H1 (cell line): ENCODE measurements around the gene ADCY2. TPM values are rescaled to one million over a fixed set of nuclear protein-coding genes. Genes with fewer than 3 reads are reported as not detected.
A peak's percentile ranks its signal among the peaks of the same experiment; 100 is the strongest.

Source experiments
- CTCF ChIA-PET: fragments of 300-600 bp; sonication (Branson Sonifier 250); formaldehyde crosslinking; loops from one replicate; lab custom pipeline; 2021; ENCODE audit not compliant: partially characterized antibody; lab: Charles Lee
- POLR2A ChIA-PET: fragments of 300-600 bp; sonication (Branson Sonifier 250); formaldehyde crosslinking; loops from one replicate; lab custom pipeline; 2021; ENCODE audit warnings: inconsistent platforms; ENCODE audit not compliant: partially characterized antibody; lab: Charles Lee
- DNase-seq, 2 experiments: peaks; one replicate each; pipeline versions ENCODE4 v3.0.0 to v3.0.0-alpha.2; 2010 to 2022; ENCODE audit warnings: low spot score in 2 of 2, low read depth in 1 of 2, mixed read lengths in 1 of 2
- FAIRE-seq: peaks from 2 replicates; lab custom pipeline; 2011; peaks lifted over from hg19 to GRCh38; lab: Jason Lieb, UNC
- H2AFZ ChIP-seq: 2 replicates; pipeline ENCODE4 v1.8.1; 2012; ENCODE audit warnings: low read length, inconsistent platforms
- H2AK5ac ChIP-seq: 2 replicates; pipeline ENCODE4 v1.6.1; 2013; ENCODE audit warnings: low read depth, low read length
- H2BK120ac ChIP-seq: replicated peaks from 2 replicates; pipeline ENCODE3; 2013; ENCODE audit warnings: low read depth, low read length, inconsistent platforms
- H2BK12ac ChIP-seq: 2 replicates; pipeline ENCODE4 v1.6.1; 2013; ENCODE audit warnings: low read depth, low read length
- H2BK15ac ChIP-seq: 2 replicates; pipeline ENCODE4 v1.6.1; 2013; ENCODE audit warnings: low read length
- H2BK20ac ChIP-seq: 2 replicates; pipeline ENCODE4 v1.6.1; 2013; ENCODE audit warnings: low read length
- H2BK5ac ChIP-seq: 2 replicates; pipeline ENCODE4 v1.6.1; 2013; ENCODE audit warnings: low read depth, low read length
- H3K14ac ChIP-seq: 2 replicates; pipeline ENCODE4 v1.6.1; 2013; ENCODE audit warnings: inconsistent platforms; ENCODE audit not compliant: insufficient read length
- H3K18ac ChIP-seq: 2 replicates; pipeline ENCODE4 v1.6.1; 2013; ENCODE audit warnings: low read length; ENCODE audit errors: extremely low read depth
- H3K23ac ChIP-seq: 2 replicates; pipeline ENCODE4 v1.6.1; 2013; ENCODE audit warnings: inconsistent platforms; ENCODE audit not compliant: insufficient read length
- H3K23me2 ChIP-seq: 2 replicates; pipeline ENCODE4 v1.6.1; 2013; ENCODE audit warnings: low read depth, low read length
- H3K27ac ChIP-seq: 2 replicates; pipeline ENCODE4 v1.6.1; 2011; ENCODE audit warnings: low read depth, low read length, inconsistent platforms
- H3K27me3 ChIP-seq, 4 experiments: replicated peaks in 1 of 4; 1 replicate in 1 of 4; 2 replicates in 3 of 4; pipeline versions ENCODE4 v1.6.1 to v1.8.1; 2011 to 2013; ENCODE audit warnings: low read length in 3 of 4, mild to moderate bottlenecking in 3 of 4, inconsistent platforms in 2 of 4, mixed read lengths in 2 of 4, moderate library complexity in 1 of 4; ENCODE audit not compliant: control insufficient read depth in 3 of 4, insufficient read depth in 3 of 4; ENCODE audit errors: extremely low read depth in 1 of 4
- H3K36me3 ChIP-seq, 4 experiments: 2 replicates each; pipeline versions ENCODE4 v1.6.1 to v1.8.1; 2011 to 2013; ENCODE audit warnings: mild to moderate bottlenecking in 4 of 4, low read length in 3 of 4, moderate library complexity in 2 of 4, control low read depth in 1 of 4, inconsistent platforms in 1 of 4; ENCODE audit not compliant: insufficient read depth in 4 of 4, control insufficient read depth in 2 of 4
- H3K4ac ChIP-seq: replicated peaks from 2 replicates; pipeline ENCODE3; 2013; ENCODE audit warnings: low read length, low read depth, mixed read lengths, inconsistent platforms; ENCODE audit not compliant: insufficient read length
- H3K4me1 ChIP-seq, 4 experiments: replicated peaks in 1 of 4; 1 replicate in 1 of 4; 2 replicates in 3 of 4; pipeline versions ENCODE4 v1.6.1 to v1.8.1; 2011 to 2013; ENCODE audit warnings: low read length in 3 of 4, inconsistent platforms in 2 of 4, mixed read lengths in 1 of 4; ENCODE audit not compliant: insufficient read depth in 4 of 4, control insufficient read depth in 3 of 4
- H3K4me2 ChIP-seq, 2 experiments: 2 replicates each; pipeline versions ENCODE4 v1.6.1 to v1.8.1; 2011 to 2013; ENCODE audit warnings: low read depth in 2 of 2, low read length in 2 of 2, control low read depth in 1 of 2, inconsistent platforms in 1 of 2, mild to moderate bottlenecking in 1 of 2; ENCODE audit not compliant: insufficient read depth in 1 of 2
- H3K4me3 ChIP-seq, 4 experiments: fragments of 200-600, 300-600 bp in 1 of 4; sonication (generic), shearing (Covaris generic), sonication (Bioruptor Twin) in 1 of 4; 2 replicates each; pipeline versions ENCODE4 v1.5.1 to v1.8.1; 2011 to 2016; ENCODE audit warnings: low read length in 4 of 4, low read depth in 3 of 4, control low read depth in 2 of 4, inconsistent platforms in 2 of 4, mild to moderate bottlenecking in 2 of 4, mixed read lengths in 1 of 4, moderate library complexity in 1 of 4; ENCODE audit not compliant: insufficient read depth in 2 of 4; ENCODE audit errors: extremely low read depth in 1 of 4
- H3K56ac ChIP-seq: replicated peaks from 2 replicates; pipeline ENCODE3; 2013; ENCODE audit warnings: low read depth, mild to moderate bottlenecking, mixed read lengths, low read length, inconsistent platforms; ENCODE audit not compliant: insufficient read length
- H3K79me1 ChIP-seq: 2 replicates; pipeline ENCODE4 v1.6.1; 2013; ENCODE audit warnings: low read depth, low read length, control low read depth
- H3K79me2 ChIP-seq, 2 experiments: 2 replicates each; pipeline versions ENCODE4 v1.6.1 to v1.8.1; 2012 to 2013; ENCODE audit warnings: low read length in 2 of 2, mild to moderate bottlenecking in 2 of 2, inconsistent platforms in 1 of 2; ENCODE audit not compliant: insufficient read depth in 2 of 2, control insufficient read depth in 1 of 2
- H3K9ac ChIP-seq, 4 experiments: replicated peaks in 1 of 4; 1 replicate in 1 of 4; 2 replicates in 3 of 4; pipeline versions ENCODE4 v1.6.1 to v1.8.1; 2011 to 2013; ENCODE audit warnings: low read depth in 3 of 4, low read length in 3 of 4, control low read depth in 2 of 4, mild to moderate bottlenecking in 2 of 4, moderate library complexity in 2 of 4, inconsistent platforms in 1 of 4; ENCODE audit errors: extremely low read depth in 1 of 4
- H3K9me3 ChIP-seq, 2 experiments: 2 replicates each; pipeline versions ENCODE4 v1.6.1 to v1.8.1; 2012 to 2013; ENCODE audit warnings: mild to moderate bottlenecking in 2 of 2, moderate library complexity in 2 of 2, control low read depth in 1 of 2, inconsistent platforms in 1 of 2, low read depth in 1 of 2, low read length in 1 of 2, mixed read lengths in 1 of 2; ENCODE audit not compliant: insufficient read depth in 2 of 2
- H4K20me1 ChIP-seq, 2 experiments: replicated peaks in 1 of 2; 2 replicates each; pipeline versions ENCODE3 to v1.8.1; 2011 to 2013; ENCODE audit warnings: inconsistent platforms in 2 of 2, low read length in 2 of 2, mild to moderate bottlenecking in 1 of 2; ENCODE audit not compliant: insufficient read depth in 2 of 2, control insufficient read depth in 1 of 2
- H4K5ac ChIP-seq: 2 replicates; pipeline ENCODE4 v1.6.1; 2013; ENCODE audit warnings: low read length, low read depth, mixed read lengths, inconsistent platforms; ENCODE audit not compliant: insufficient read length
- H4K8ac ChIP-seq: 2 replicates; pipeline ENCODE4 v1.8.0; 2013; ENCODE audit warnings: mild to moderate bottlenecking, moderate library complexity, low read length, inconsistent platforms; ENCODE audit not compliant: insufficient read depth; ENCODE audit errors: extremely low read depth
- H4K91ac ChIP-seq: replicated peaks from 2 replicates; pipeline ENCODE3; 2013; ENCODE audit warnings: low read length, mixed read lengths, inconsistent platforms; ENCODE audit not compliant: insufficient read length
- HDAC6 ChIP-seq: IDR thresholded peaks from one replicate; pipeline ENCODE4 v1.7.1; 2012; ENCODE audit warnings: low read depth, mild to moderate bottlenecking, inconsistent platforms, low read length, moderate library complexity
- NRF1 ChIP-seq: IDR thresholded peaks from 2 replicates; pipeline ENCODE4 v1.6.1; 2011; ENCODE audit warnings: mild to moderate bottlenecking, low read depth, low read length, improper control_type of control experiment
- POLR2A ChIP-seq, 2 experiments: IDR thresholded peaks; 1 replicate in 1 of 2; 2 replicates in 1 of 2; pipeline ENCODE4 v1.6.1; 2011; ENCODE audit warnings: low read depth in 2 of 2, low read length in 2 of 2, mild to moderate bottlenecking in 2 of 2; ENCODE audit errors: control extremely low read depth in 1 of 2
- RFX5 ChIP-seq: IDR thresholded peaks from 2 replicates; pipeline ENCODE4 v1.6.1; 2011; ENCODE audit warnings: low read depth, low read length, improper control_type of control experiment, borderline replicate concordance
- TEAD4 ChIP-seq: IDR thresholded peaks from 2 replicates; pipeline ENCODE4 v1.6.1; 2012; ENCODE audit warnings: low read depth, low read length, inconsistent platforms, mixed read lengths
- ZNF274 ChIP-seq: IDR thresholded peaks from 2 replicates; pipeline ENCODE4 v1.7.0; 2012; ENCODE audit warnings: low read length, borderline replicate concordance; ENCODE audit errors: extremely low read depth
- WGBS, 2 experiments: shearing (Covaris generic) in 1 of 2; methylation state at CpG; one replicate each; pipeline versions ENCODE4 v1.1.6 to v1.1.7; 2013 to 2015; ENCODE audit warnings: low lambda C conversion rate in 2 of 2, mixed read lengths in 2 of 2, inconsistent platforms in 1 of 2, low coverage in 1 of 2, missing lambda C conversion rate in 1 of 2; ENCODE audit not compliant: insufficient replicate concordance in 2 of 2, insufficient coverage in 1 of 2, insufficient read length in 1 of 2; ENCODE audit errors: extremely low coverage in 1 of 2, missing lambda C conversion rate in 1 of 2; 5-methylcytosine and 5-hydroxymethylcytosine counted together
- polyA plus RNA-seq, 7 experiments: library from polyadenylated mRNA; depleted of rRNA in 3 of 7; stranded (reverse) in 5 of 7; unstranded in 2 of 7; fragments of >200 nt in 5 of 7; fragments of 200-250 nt in 2 of 7; gene quantifications; 1 replicate in 5 of 7; 2 replicates in 1 of 7; 4 replicates in 1 of 7; pipeline versions ENCODE4 v1.2.1 to v1.2.3, GENCODE V29; 2011 to 2013; ENCODE audit warnings: missing spikeins in 2 of 7, mixed read lengths in 2 of 7
- total RNA-seq: library from RNA; stranded (reverse); fragmentation: NEBNext Ultra II Directional; extraction: Animal tissue kit (Norgen Biotek cat#: 25700); gene quantifications from 2 replicates; pipeline ENCODE4 v1.2.1, GENCODE V29; 2021
- TF ChIP-seq, protein P1 (sequence below): IDR thresholded peaks from 2 replicates; pipeline ENCODE4 v1.6.1; 2012; ENCODE audit warnings: inconsistent platforms

The ADCY2 gene
- total and polyA plus RNA-seq, 2 of the 8 experiments (the other 6 are each of a cell fraction or from before 2014, with no cell fraction given): 35.8 to 122 TPM

DNA sequence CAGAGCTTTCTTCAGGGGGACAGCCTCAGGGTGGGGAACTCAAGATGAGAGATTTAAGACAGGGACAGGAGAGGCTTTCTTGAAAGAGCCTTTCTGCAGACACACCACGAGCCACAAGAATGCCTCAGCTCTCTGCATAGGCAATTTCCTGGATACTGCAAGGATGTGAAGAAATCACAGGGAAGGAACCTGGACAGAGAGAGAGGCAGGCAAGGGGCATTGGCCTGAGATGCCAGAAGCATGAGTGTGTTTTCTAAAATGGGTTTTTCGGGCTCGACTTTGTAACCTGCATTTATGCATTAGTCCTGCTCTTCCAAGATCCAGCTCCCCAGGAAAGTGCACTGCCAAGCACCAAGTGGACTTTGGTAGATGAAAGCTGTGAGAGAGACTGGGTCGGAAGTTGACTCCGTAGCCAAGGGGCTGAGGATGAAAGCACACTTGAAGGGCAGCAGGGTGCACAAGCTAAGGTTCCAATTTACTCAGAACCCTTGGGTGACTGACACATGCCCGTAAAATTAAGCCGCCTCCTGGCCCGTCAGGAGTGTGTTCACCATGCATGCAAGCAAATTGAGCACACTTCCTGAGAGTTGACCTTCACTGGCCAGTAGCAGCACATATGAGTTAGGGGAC lies 364.1 kb downstream of the ADCY2 start:
- Histone ChIP-seq H2AK5ac (no peak overlapping the region), H2AFZ (no peak overlapping the region), H3K18ac (no peak overlapping the region), H4K8ac (no peak overlapping the region), H2BK20ac (no peak overlapping the region), H3K14ac (no peak overlapping the region), H4K91ac (no peak overlapping the region), H3K9me3 (no peaks in the 10 kb centered on the region), H3K56ac (no peak overlapping the region), H3K27me3 (no peaks in the 10 kb centered on the region), H2BK120ac (no peak overlapping the region), H2BK12ac (no peak overlapping the region), H3K9ac (no peak overlapping the region), H3K27ac (no peak overlapping the region), H4K5ac (no peak overlapping the region), H3K23me2 (no peaks in the 10 kb centered on the region), H2BK5ac (no peak overlapping the region), H3K79me2 (no peaks in the 10 kb centered on the region), H2BK15ac (no peak overlapping the region), H3K79me1 (no peaks in the 10 kb centered on the region), H3K4me1 (no peaks in the 10 kb centered on the region), H3K4ac (no peak overlapping the region), H3K36me3 (peaks cover 0 to 18% (median 1%) of the 10 kb centered on the region in 4 experiments; a peak in 2 of 8 replicates), H3K23ac (no peak overlapping the region), H4K20me1 (no peaks in the 10 kb centered on the region), H3K4me3 (no peak overlapping the region), H3K4me2 (no peak overlapping the region)
- POLR2A ChIA-PET: no interaction called here
- whole genome bisulfite sequencing, 2 experiments: 98% methylated on average over 8 of the region's 8 CpGs; no CpG with 5 or more reads in 1 of the 2 experiments
- FAIRE-seq (no peak), DNase-seq (no peak)
- TF ChIP-seq RFX5 (no peak), ZNF274 (no peak), POLR2A (IDR thresholded peaks at IDR 0.05; ENCODE audit: control extremely low read depth in 1 of 2, low read depth in 2 of 2, low read length in 2 of 2) (0 out of 3 replicates have a peak, but pooled peaks of 1 of the 2 experiments have one; percentile 13), TEAD4 (no peak), HDAC6 (no peak), NRF1 (no peak)
- TF ChIP-seq, protein P1, sequence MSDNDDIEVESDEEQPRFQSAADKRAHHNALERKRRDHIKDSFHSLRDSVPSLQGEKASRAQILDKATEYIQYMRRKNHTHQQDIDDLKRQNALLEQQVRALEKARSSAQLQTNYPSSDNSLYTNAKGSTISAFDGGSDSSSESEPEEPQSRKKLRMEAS: no peak
- CTCF ChIA-PET: interaction anchor here (1.3 to 2.0 kb wide), 3 partner anchors 15 to 54 kb away, joined by 3 to 9 read pairs (median 8); no protein-coding TSS in a partner anchor
